A549 treated with GW870086 at 1 μM for 4 hours (cell line): ENCODE measurements around the gene RGL3. TPM values are rescaled to one million over a fixed set of nuclear protein-coding genes. Genes with fewer than 3 reads are reported as not detected.

Experiments used
- total RNA-seq: library from RNA; stranded (reverse); fragments of 200-300 nt; extraction: Qiagen RNA extraction; gene quantifications from 5 replicates; pipeline ENCODE4 v1.2.3, GENCODE V29; 2022; ENCODE audit warnings: low read depth

RGL3 gene
- total RNA-seq: 0.66 to 2.4 TPM (median 1.9 TPM) in 5 replicates

GRCh38 chr19:11418549-11419506 is at the start of gene RGL3:
Gene RGL3 (minus strand): TSS chr19:11419314. CDS start chr19:11419278, 36 bp downstream.

GRCh38 chr19:11435057-11435832 is 16.1 kb upstream of the RGL3 start, which contains the start of the genes ODAD3 and PRKCSH:
Gene ODAD3 (minus strand): TSS chr19:11435121. CDS start chr19:11435016, 105 bp downstream.
Gene PRKCSH (plus strand): TSS chr19:11435635. CDS start chr19:11436118, 483 bp downstream.

DNA sequence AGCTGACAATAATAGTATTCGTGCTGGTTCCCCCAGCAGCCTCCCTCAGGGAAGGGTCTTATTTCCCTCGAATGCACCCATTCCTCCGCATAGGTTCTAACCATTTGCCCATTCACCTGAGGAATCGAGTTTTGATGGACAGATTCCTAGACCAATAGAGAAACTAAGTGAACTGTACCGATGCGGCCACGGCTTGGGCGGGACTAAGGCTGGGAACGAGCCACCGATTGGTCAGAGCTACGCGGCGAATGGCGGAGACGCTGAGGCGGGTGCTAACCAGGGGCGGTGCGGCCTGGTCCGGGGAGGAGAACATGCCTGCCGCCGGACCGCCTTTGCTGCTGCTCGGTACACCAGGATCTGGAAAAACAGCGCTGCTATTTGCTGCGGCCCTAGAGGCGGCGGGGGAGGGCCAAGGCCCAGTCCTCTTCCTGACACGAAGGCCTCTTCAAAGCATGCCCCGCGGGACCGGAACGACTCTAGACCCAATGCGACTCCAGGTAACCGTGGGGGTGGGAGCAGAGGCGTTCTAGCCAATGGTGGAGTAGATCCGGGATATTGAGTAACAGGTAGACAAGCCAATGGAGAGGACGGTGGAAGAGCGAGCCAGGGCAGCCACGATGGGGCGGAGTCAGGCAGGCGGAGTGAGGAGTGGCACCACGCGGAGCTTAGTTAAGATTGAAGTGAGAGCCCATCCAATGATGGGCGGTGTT is 44.5 kb downstream of the RGL3 start, which contains the start of gene SWSAP1:
Gene SWSAP1, plus strand, starts transcription at position 234 of the 710 bp plus-strand sequence. Its CDS starts 15 bp downstream, at position 249.

GRCh38 chr19:11355160-11356073 is 63.7 kb downstream of the RGL3 start, which contains the start of gene PLPPR2:
Gene PLPPR2 (plus strand): TSS chr19:11355432. CDS start chr19:11357674, 2,242 bp downstream.

DNA sequence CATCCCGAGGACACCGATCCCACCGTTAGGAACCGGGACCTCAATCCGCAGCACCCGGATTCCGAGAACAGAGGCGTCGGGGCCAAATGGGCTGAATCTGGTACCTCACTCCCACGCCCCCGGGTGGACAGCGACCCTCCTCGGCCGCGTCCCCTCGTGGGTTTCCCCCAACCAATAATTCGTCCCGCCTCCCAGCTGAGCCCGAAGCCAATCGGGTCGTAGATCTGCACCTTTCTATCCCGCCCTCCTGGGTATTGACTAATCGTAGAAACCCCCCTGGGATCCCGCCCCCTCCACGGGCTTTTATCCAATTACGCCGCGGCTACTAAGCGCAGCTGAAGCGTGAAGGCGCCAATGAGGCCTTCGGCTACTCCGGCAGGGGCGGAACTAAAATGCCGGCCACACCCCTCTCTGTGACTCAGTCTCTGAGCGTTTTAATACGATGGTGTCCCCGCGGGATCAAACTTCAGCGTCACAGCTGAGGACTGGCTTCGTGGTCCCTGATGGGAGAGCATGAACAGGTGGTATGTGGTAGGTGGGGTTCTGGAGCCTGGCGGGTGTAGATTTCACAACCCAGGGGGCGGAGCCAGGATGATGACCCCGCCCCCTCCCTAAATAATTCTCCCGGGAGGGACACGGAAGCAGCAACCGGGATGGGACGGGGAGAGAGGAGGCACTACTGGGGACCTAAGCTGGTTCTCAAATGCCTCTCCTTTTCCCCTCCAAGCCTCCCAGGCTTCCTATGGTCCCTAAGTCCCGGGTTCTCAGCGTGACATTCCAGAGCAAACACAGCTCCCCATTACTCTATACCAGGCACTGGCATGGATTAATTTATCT is 72.8 kb downstream of the RGL3 start, which contains the start of the genes CCDC159 and TMEM205:
Gene CCDC159, plus strand, starts transcription at position 416 of the 837 bp plus-strand sequence. Its CDS starts 88 bp downstream, at position 504.
Gene TMEM205, minus strand, starts transcription at position 165 of the 837 bp plus-strand sequence. CDS start 649 bp downstream, outside the sequence.

Other genes starting within 250 kb of the RGL3 start
- gene KANK2, start 221.8 kb downstream of the RGL3 start, total RNA-seq: 38.1 to 62.3 TPM (median 57.4 TPM) in 5 replicates
- not detected in 5 replicates for gene ANGPTL8, start 179.7 kb downstream of the RGL3 start, total RNA-seq
- 6.6 to 10.9 TPM (median 9.9 TPM) in 5 replicates for gene DOCK6, start 156.8 kb downstream of the RGL3 start, total RNA-seq
- not detected in 5 replicates for gene TSPAN16, start 123.2 kb downstream of the RGL3 start, total RNA-seq
- gene RAB3D, start 79.7 kb downstream of the RGL3 start, total RNA-seq: 3.3 to 5.0 TPM (median 4.4 TPM) in 5 replicates
- 93.3 to 126 TPM (median 112 TPM) in 5 replicates for gene TMEM205, start 73.0 kb downstream of the RGL3 start, total RNA-seq
- gene CCDC159, start 72.8 kb downstream of the RGL3 start, total RNA-seq: 3.1 to 4.8 TPM (median 4.0 TPM) in 5 replicates
- gene PLPPR2, start 63.9 kb downstream of the RGL3 start, total RNA-seq: 7.3 to 10.9 TPM (median 9.5 TPM) in 5 replicates
- gene SWSAP1, start 44.6 kb downstream of the RGL3 start, total RNA-seq: 1.5 to 2.2 TPM (median 2.0 TPM) in 5 replicates
- gene EPOR, start 35.0 kb downstream of the RGL3 start, total RNA-seq: 3.1 to 6.8 TPM (median 4.0 TPM) in 5 replicates
- 0.82 to 2.4 TPM (median 1.1 TPM) in 5 replicates for gene ODAD3, start 15.8 kb upstream of the RGL3 start, total RNA-seq
- 242 to 262 TPM (median 254 TPM) in 5 replicates for gene PRKCSH, start 16.3 kb upstream of the RGL3 start, total RNA-seq
- 0.05 to 0.19 TPM (median 0.11 TPM) in 4 of 5 replicates, not detected in the other for gene ELAVL3, start 61.7 kb upstream of the RGL3 start, total RNA-seq
- 3.6 to 6.0 TPM (median 4.2 TPM) in 5 replicates for gene ZNF653, start 86.5 kb upstream of the RGL3 start, total RNA-seq
- 25.8 to 32.7 TPM (median 31.3 TPM) in 5 replicates for gene ECSIT, start 109.8 kb upstream of the RGL3 start, total RNA-seq
- 0.25 to 0.80 TPM (median 0.48 TPM) in 5 replicates for gene CNN1, start 119.5 kb upstream of the RGL3 start, total RNA-seq
- gene ELOF1, start 139.9 kb upstream of the RGL3 start, total RNA-seq: 90.8 to 109 TPM (median 97.1 TPM) in 5 replicates
- 0.26 to 0.55 TPM (median 0.39 TPM) in 4 of 5 replicates, not detected in the other for gene ACP5, start 158.3 kb upstream of the RGL3 start, total RNA-seq
- gene ZNF627, start 178.2 kb upstream of the RGL3 start, total RNA-seq: 2.0 to 5.0 TPM (median 3.8 TPM) in 5 replicates